Keratinocyte (primary cell): Measurements from ENCODE around the gene PTPN2.

ENCODE experiments used
- EZH2 ChIP-seq: IDR thresholded peaks from one replicate; pipeline ENCODE4 v1.6.1; 2012; ENCODE audit warnings: inconsistent platforms, mild to moderate bottlenecking, low read length, moderate library complexity
- TF ChIP-seq, protein P1 (sequence below), 3 experiments: IDR thresholded peaks in 1 of 3; conservative IDR thresholded peaks in 1 of 3; optimal IDR thresholded peaks in 1 of 3; 2 replicates in 2 of 3; 3 replicates in 1 of 3; pipeline versions ENCODE3 to v1.5.1; 2011; ENCODE audit warnings: low read length in 3 of 3, mild to moderate bottlenecking in 3 of 3, moderate library complexity in 2 of 3, control low read depth in 1 of 3, inconsistent platforms in 1 of 3; ENCODE audit not compliant: insufficient read depth in 2 of 3; ENCODE audit errors: extremely low read depth in 1 of 3

DNA sequence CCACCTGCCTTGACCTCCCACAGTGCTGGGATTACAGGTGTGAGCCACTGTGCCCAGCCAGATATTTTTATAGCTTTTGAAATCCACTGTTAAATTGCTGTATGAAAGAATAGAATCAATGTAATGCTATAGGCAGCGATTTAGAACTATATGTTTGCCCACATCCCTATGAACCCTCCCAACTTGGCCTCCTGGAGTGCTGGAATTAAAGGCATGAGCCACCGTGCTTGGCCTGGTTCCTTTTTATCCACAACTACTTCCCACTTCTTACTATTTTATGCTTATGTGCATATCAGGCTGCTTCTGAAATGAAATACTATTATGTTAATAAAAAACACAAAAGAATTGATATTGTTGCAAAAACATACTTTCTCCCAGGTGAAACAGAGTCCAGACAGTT is 11.6 kb upstream of the PTPN2 start:
- TF ChIP-seq, protein P1, sequence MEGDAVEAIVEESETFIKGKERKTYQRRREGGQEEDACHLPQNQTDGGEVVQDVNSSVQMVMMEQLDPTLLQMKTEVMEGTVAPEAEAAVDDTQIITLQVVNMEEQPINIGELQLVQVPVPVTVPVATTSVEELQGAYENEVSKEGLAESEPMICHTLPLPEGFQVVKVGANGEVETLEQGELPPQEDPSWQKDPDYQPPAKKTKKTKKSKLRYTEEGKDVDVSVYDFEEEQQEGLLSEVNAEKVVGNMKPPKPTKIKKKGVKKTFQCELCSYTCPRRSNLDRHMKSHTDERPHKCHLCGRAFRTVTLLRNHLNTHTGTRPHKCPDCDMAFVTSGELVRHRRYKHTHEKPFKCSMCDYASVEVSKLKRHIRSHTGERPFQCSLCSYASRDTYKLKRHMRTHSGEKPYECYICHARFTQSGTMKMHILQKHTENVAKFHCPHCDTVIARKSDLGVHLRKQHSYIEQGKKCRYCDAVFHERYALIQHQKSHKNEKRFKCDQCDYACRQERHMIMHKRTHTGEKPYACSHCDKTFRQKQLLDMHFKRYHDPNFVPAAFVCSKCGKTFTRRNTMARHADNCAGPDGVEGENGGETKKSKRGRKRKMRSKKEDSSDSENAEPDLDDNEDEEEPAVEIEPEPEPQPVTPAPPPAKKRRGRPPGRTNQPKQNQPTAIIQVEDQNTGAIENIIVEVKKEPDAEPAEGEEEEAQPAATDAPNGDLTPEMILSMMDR (optimal IDR thresholded peaks at IDR 0.05 in 1 of 3, IDR thresholded peaks at IDR 0.05 in 1 of 3, conservative IDR thresholded peaks at IDR 0.05 in 1 of 3; ENCODE audit: extremely low read depth in 1 of 3, insufficient read depth in 2 of 3, low read length in 3 of 3): no peak
- TF ChIP-seq EZH2: no peak
